Adrenal gland (tissue), 5 donors: Measurements from ENCODE around the gene SLC30A2.

Experiments used
- POLR2A ChIP-seq, 2 donors: fragments of 450-650 bp; IDR thresholded peaks; one replicate each; pipeline ENCODE4 v1.6.1; 2017; ENCODE audit warnings: antibody characterized with exemption in 2 of 2, mild to moderate bottlenecking in 2 of 2, moderate library complexity in 1 of 2
- TF ChIP-seq, protein P1 (sequence below), 6 experiments: fragments of 450-650 bp in 4 of 6; fragments of 200-600 bp in 2 of 6; sonication (generic) in 1 of 6; IDR thresholded peaks; 1 replicate in 5 of 6; 2 replicates in 1 of 6; pipeline versions ENCODE4 v1.5.1 to v1.8.0; 2016 to 2021; ENCODE audit warnings: antibody characterized with exemption in 6 of 6, mild to moderate bottlenecking in 2 of 6, moderate library complexity in 1 of 6
- donor health status: DM: no; HTN: no; CAD: no.

DNA sequence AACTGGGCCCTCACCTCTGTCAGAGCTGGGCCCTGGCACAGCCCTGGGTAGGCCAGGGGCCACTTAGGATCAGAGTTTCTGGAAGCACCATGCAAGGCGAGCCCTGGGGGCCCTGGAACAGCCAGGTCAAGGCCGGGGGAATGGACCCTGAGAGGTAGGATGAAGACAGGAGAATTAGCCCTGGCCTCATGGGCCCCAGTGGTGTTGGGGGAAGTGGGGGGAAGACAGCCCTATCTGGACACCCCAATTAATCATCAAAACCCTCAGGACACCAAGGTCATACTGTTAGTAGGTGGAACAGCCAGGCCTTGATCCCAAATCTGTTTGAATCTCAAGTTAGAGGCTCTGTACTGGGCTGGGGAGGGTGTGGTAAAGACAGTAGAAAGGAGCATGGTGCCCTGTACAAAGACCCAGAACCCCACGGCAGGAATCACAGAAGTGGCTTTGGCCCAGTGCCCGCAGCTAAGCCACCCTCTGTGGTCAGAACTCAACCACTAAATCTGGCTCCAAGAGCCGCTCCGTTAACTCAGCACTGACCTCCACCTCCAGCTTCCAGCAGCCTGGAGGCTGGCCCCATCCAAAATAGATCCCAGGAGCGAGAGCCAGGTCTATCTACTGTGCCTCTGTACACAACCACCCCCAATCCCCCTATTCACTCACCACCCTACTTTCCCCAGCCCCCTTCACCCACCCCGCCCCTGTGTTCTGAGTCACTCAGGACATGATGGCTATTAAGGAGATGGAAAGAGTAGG lies 35.5 kb upstream of the SLC30A2 start:
- no peak for TF ChIP-seq POLR2A (IDR thresholded peaks at IDR 0.05)
- TF ChIP-seq, protein P1, sequence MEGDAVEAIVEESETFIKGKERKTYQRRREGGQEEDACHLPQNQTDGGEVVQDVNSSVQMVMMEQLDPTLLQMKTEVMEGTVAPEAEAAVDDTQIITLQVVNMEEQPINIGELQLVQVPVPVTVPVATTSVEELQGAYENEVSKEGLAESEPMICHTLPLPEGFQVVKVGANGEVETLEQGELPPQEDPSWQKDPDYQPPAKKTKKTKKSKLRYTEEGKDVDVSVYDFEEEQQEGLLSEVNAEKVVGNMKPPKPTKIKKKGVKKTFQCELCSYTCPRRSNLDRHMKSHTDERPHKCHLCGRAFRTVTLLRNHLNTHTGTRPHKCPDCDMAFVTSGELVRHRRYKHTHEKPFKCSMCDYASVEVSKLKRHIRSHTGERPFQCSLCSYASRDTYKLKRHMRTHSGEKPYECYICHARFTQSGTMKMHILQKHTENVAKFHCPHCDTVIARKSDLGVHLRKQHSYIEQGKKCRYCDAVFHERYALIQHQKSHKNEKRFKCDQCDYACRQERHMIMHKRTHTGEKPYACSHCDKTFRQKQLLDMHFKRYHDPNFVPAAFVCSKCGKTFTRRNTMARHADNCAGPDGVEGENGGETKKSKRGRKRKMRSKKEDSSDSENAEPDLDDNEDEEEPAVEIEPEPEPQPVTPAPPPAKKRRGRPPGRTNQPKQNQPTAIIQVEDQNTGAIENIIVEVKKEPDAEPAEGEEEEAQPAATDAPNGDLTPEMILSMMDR (IDR thresholded peaks at IDR 0.05): no peak
